DOHH2 (cell line): ENCODE measurements around the gene NUDT3.

Source experiments
- CTCF ChIP-seq: fragments of 200-600 bp; sonication (generic); IDR thresholded peaks from one replicate; pipeline ENCODE4 v1.5.1; 2014; ENCODE audit warnings: antibody characterized with exemption, mild to moderate bottlenecking, low read depth, low read length; ENCODE audit not compliant: poor library complexity, severe bottlenecking
- EZH2phosphoT487 ChIP-seq: fragments of 200-600 bp; sonication (generic); IDR thresholded peaks from 2 replicates; pipeline ENCODE4 v1.6.1; 2017; ENCODE audit warnings: borderline replicate concordance, mild to moderate bottlenecking, antibody characterized with exemption, low read length, moderate library complexity, mixed read lengths

GRCh38 chr6:34347303-34347702 lies 45.2 kb downstream of the NUDT3 start:
- no peak for TF ChIP-seq EZH2phosphoT487
- TF ChIP-seq CTCF = no peak
